ENCODE data around the gene TARBP1.

DNA sequence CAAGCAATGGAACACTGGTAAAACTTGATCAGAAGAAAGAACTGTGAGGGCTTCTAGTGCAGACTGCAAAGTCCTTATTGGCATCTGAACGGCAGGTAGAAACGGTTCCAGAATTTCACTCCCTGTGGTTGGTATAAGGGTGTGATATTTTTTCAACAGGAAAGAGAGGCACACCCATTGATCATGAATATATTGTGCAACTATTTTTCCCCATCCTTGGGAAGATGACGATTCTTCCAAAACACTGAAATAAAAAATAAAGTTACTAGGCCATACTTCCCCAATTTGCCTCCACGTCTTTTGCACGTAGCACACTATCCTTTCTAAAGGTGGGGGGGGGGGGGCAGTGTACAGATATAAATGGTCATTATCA lies 49.6 kb downstream of the TARBP1 start:
- TF ChIP-seq, protein P1, sequence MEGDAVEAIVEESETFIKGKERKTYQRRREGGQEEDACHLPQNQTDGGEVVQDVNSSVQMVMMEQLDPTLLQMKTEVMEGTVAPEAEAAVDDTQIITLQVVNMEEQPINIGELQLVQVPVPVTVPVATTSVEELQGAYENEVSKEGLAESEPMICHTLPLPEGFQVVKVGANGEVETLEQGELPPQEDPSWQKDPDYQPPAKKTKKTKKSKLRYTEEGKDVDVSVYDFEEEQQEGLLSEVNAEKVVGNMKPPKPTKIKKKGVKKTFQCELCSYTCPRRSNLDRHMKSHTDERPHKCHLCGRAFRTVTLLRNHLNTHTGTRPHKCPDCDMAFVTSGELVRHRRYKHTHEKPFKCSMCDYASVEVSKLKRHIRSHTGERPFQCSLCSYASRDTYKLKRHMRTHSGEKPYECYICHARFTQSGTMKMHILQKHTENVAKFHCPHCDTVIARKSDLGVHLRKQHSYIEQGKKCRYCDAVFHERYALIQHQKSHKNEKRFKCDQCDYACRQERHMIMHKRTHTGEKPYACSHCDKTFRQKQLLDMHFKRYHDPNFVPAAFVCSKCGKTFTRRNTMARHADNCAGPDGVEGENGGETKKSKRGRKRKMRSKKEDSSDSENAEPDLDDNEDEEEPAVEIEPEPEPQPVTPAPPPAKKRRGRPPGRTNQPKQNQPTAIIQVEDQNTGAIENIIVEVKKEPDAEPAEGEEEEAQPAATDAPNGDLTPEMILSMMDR (IDR thresholded peaks at IDR 0.05; ENCODE audit: insufficient read depth, low read length) = no peak
- no peak for TF ChIP-seq POLR2AphosphoS5 (IDR thresholded peaks at IDR 0.05; ENCODE audit: low read depth)

Measured in HL-60 (cell line).